Panc1 (cell line): ENCODE data around the gene SULT6B1. TPM values are rescaled to one million over a fixed set of nuclear protein-coding genes. Genes with fewer than 3 reads are reported as not detected.

Experiments
- ATAC-seq: fragments of 200-7000 bp; cut with Tn5 transposase; 2 replicates; pipeline ENCODE4 v1.9.1; 2020; ENCODE audit warnings: mild to moderate bottlenecking, moderate library complexity
- BruUV-seq: library from RNA; stranded (reverse); fragments of 400-500 nt; replicated peaks from 2 replicates; lab custom pipeline; 2021; lab: Mats Ljungman, UMichigan
- CTCF ChIA-PET: fragments of 300-600 bp; sonication (Branson Sonifier 250); formaldehyde crosslinking; loops from one replicate; lab custom pipeline; 2022; ENCODE audit warnings: antibody characterized with exemption; lab: Charles Lee
- POLR2A ChIA-PET: fragments of 300-600 bp; sonication (Branson Sonifier 250); formaldehyde crosslinking; loops from one replicate; lab custom pipeline; 2022; ENCODE audit warnings: antibody characterized with exemption; lab: Charles Lee
- DNase-seq: peaks from one replicate; pipeline ENCODE4 v3.0.0-alpha.2; 2010; ENCODE audit warnings: low read depth, low spot score
- H3K27ac ChIP-seq: 2 replicates; pipeline ENCODE4 v1.5.1; 2011; ENCODE audit warnings: mild to moderate bottlenecking, low read length, inconsistent platforms
- H3K27me3 ChIP-seq: fragments of 200-500 bp; sonication (Bioruptor generic); 2 replicates; pipeline ENCODE4 v1.6.0; 2014; ENCODE audit warnings: low read length, inconsistent platforms; ENCODE audit not compliant: control insufficient read depth, insufficient read depth
- H3K36me3 ChIP-seq: fragments of 200-500 bp; sonication (Bioruptor generic); 2 replicates; pipeline ENCODE4 v1.5.1; 2014; ENCODE audit warnings: inconsistent platforms, mild to moderate bottlenecking, low read length, moderate library complexity; ENCODE audit not compliant: control insufficient read depth, insufficient read depth
- H3K4me1 ChIP-seq: 2 replicates; pipeline ENCODE4 v1.5.1; 2011; ENCODE audit warnings: inconsistent platforms, mild to moderate bottlenecking, low read length, moderate library complexity; ENCODE audit not compliant: control insufficient read depth, insufficient read depth
- H3K4me3 ChIP-seq, 2 experiments: 2 replicates each; pipeline ENCODE4 v1.5.1; 2011 to 2012; ENCODE audit warnings: low read depth in 2 of 2, low read length in 2 of 2, mild to moderate bottlenecking in 2 of 2, inconsistent platforms in 1 of 2, moderate library complexity in 1 of 2
- H3K9me3 ChIP-seq: fragments of 200-500 bp; sonication (Bioruptor generic); 2 replicates; pipeline ENCODE4 v1.5.1; 2014; ENCODE audit warnings: low read depth, mild to moderate bottlenecking, inconsistent platforms, low read length, moderate library complexity; ENCODE audit not compliant: control insufficient read depth, insufficient read depth
- CTCF ChIP-seq: fragments of 450-650 bp; IDR thresholded peaks from 2 replicates; pipeline ENCODE4 v1.5.1; 2017; ENCODE audit warnings: mild to moderate bottlenecking
- POLR2AphosphoS5 ChIP-seq: IDR thresholded peaks from 2 replicates; pipeline ENCODE4 v1.6.1; 2012; ENCODE audit warnings: mild to moderate bottlenecking, low read depth, low read length, moderate library complexity
- REST ChIP-seq, 2 experiments: IDR thresholded peaks; 2 replicates each; pipeline ENCODE4 v1.6.1; 2011 to 2012; ENCODE audit warnings: low read depth in 2 of 2, control low read depth in 1 of 2, low read length in 1 of 2, mild to moderate bottlenecking in 1 of 2, moderate library complexity in 1 of 2; ENCODE audit not compliant: insufficient read depth in 1 of 2
- SIN3A ChIP-seq: IDR thresholded peaks from 2 replicates; pipeline ENCODE4 v1.6.1; 2012; ENCODE audit warnings: low read depth, mild to moderate bottlenecking, low read length, moderate library complexity, borderline replicate concordance; ENCODE audit not compliant: insufficient read depth
- TCF7L2 ChIP-seq: IDR thresholded peaks from 2 replicates; pipeline ENCODE4 v1.6.1; 2011; ENCODE audit warnings: mild to moderate bottlenecking, low read depth, low read length, inconsistent platforms
- in situ Hi-C: cut with HindIII; loops from 2 replicates; pipeline ENCODE4 v1.10.0; 2016; ENCODE audit warnings: low sequenced_read_pairs, low pct_unique_long_range_greater_than_20kb
- intact Hi-C: fragments of 100-400 bp; cut with micrococcal nuclease; formaldehyde crosslinking; loops from one replicate; pipeline ENCODE4 v1.10.0; 2022; ENCODE audit not compliant: unreplicated experiment
- total RNA-seq: library from RNA; stranded (reverse); gene quantifications from one replicate; pipeline ENCODE4 v1.2.1, GENCODE V29; 2021; ENCODE audit not compliant: unreplicated experiment

The SULT6B1 gene
- total RNA-seq, 1 experiment from 2014 or later = not detected

GRCh38 chr2:37164757-37165156, 23.7 kb downstream of the SULT6B1 start:
- BruUV-seq = no TSS peak
- H3K27ac ChIP-seq = no peak overlapping the region
- H3K36me3 ChIP-seq = no peaks in the 10 kb centered on the region
- H3K4me3 ChIP-seq = no peak overlapping the region
- peaks cover 9% of the 10 kb centered on the region; the same call in 1 of the 2 replicates for H3K9me3 ChIP-seq
- no peak for DNase-seq
- intact Hi-C loops (loop anchor here (10.0 kb wide), 1 partner anchor 70 kb away; the partner anchor contains the start of genes CEBPZ and NDUFAF7), in situ Hi-C loops (no loop called here)
- POLR2A ChIA-PET = interaction anchor here (0.7 kb wide), 1 partner anchor 210 kb away, joined by 4 read pairs; no protein-coding TSS in a partner anchor
- CTCF ChIA-PET = no interaction called here
- no peak for ATAC-seq
- TF ChIP-seq TCF7L2 = no peak
- H3K27me3 ChIP-seq = no peaks in the 10 kb centered on the region
- H3K4me1 ChIP-seq = no peaks in the 10 kb centered on the region

- no TSS peak for BruUV-seq
- ChIA-PET CTCF (no interaction called here), POLR2A (interaction anchor here (0.6 kb wide), 2 partner anchors 8 to 39 kb away, joined by 5 to 9 read pairs; no protein-coding TSS in a partner anchor)
- Histone ChIP-seq H3K4me1 (peaks cover 11% of the 10 kb centered on the region), H3K27ac (peak within 1 kb of the TSS; percentile 87), H3K27me3 (no peaks in the 10 kb centered on the region), H3K9me3 (no peaks in the 10 kb centered on the region), H3K36me3 (no peaks in the 10 kb centered on the region), H3K4me3 (peak within 1 kb of the TSS; percentile 65 to 86)
- TF ChIP-seq SIN3A = peak; percentile 61; the same call in 1 of the 2 replicates
- peak; percentile 37; the same call in 1 of the 2 replicates for TF ChIP-seq POLR2AphosphoS5
- no peak for TF ChIP-seq CTCF
- ATAC-seq = peak; percentile 98
- in situ Hi-C loops = no loop called here
- DNase-seq = no peak
- intact Hi-C loops = no loop called here
Measured at GRCh38 chr2:37156857-37157714, 31.4 kb downstream of the SULT6B1 start, which contains the start of gene EIF2AK2. Gene EIF2AK2, minus strand, starts transcription at chr2:37156980. Its CDS starts 9,174 bp downstream, at chr2:37147806.

GRCh38 chr2:37156071-37156856, 32.2 kb downstream of the SULT6B1 start:
- Histone ChIP-seq H3K27ac (peak overlapping the region; percentile 80), H3K36me3 (no peaks in the 10 kb centered on the region), H3K4me3 (peak overlapping the region; percentile 65 to 86), H3K9me3 (no peaks in the 10 kb centered on the region), H3K4me1 (peaks cover 11% of the 10 kb centered on the region), H3K27me3 (no peaks in the 10 kb centered on the region)
- ATAC-seq (peak; percentile 78), DNase-seq (no peak)
- TF ChIP-seq POLR2AphosphoS5 (no peak), TCF7L2 (no peak), CTCF (no peak), REST (IDR thresholded peaks at IDR 0.05; ENCODE audit: insufficient read depth in 1 of 2, low read depth in 2 of 2, low read length in 1 of 2) (no peak), SIN3A (no peak)
- ChIA-PET POLR2A (interaction anchor here (0.6 kb wide), 1 partner anchor 39 kb away, joined by 5 read pairs; no protein-coding TSS in a partner anchor), CTCF (no interaction called here)
- in situ Hi-C loops = no loop called here
- intact Hi-C loops = no loop called here
- BruUV-seq = no TSS peak
